Measurements from ENCODE around the gene FGF9. TPM values are rescaled to one million over a fixed set of nuclear protein-coding genes. Genes with fewer than 3 reads are reported as not detected.

Gene FGF9
- total RNA-seq, 2 experiments from 2014 or later = 0.11 to 0.45 TPM

- Mint-ChIP-seq H3K4me3 (peak overlapping the region; percentile 81), H3K9me3 (no peaks in the 10 kb centered on the region), H3K27ac (no peak overlapping the region), H3K36me3 (ENCODE audit: low read depth) (no peaks in the 10 kb centered on the region), H3K4me1 (ENCODE audit: low read depth) (peaks cover 38% of the 10 kb centered on the region), H3K27me3 (peaks cover 48% of the 10 kb centered on the region)
- no peak for TF ChIP-seq CTCF (IDR thresholded peaks at IDR 0.05)
- intact Hi-C loops (cut with micrococcal nuclease) = no loop called here
- DNase-seq = no peak
- ATAC-seq = no peak
- CTCF ChIA-PET = interaction anchor here (1.3 to 1.4 kb wide), 2 partner anchors 68 to 143 kb away, joined by 3 read pairs; partner anchors contain the start of gene MICU2
- POLR2A ChIA-PET = interaction anchor here (1.6 kb wide), 1 partner anchor 13 kb away, joined by 4 read pairs; no protein-coding TSS in a partner anchor
Measured at GRCh38 chr13:21671620-21672286, 880 bp downstream of the FGF9 start.

- no peak for DNase-seq
- Mint-ChIP-seq H3K27me3 (peaks cover 49% of the 10 kb centered on the region), H3K4me1 (ENCODE audit: low read depth) (peaks cover 38% of the 10 kb centered on the region), H3K36me3 (ENCODE audit: low read depth) (no peaks in the 10 kb centered on the region), H3K9me3 (no peaks in the 10 kb centered on the region), H3K4me3 (peak overlapping the region; percentile 81), H3K27ac (no peak overlapping the region)
- intact Hi-C loops (cut with micrococcal nuclease) = no loop called here
- POLR2A ChIA-PET = no interaction called here
- ATAC-seq = no peak
- no peak for TF ChIP-seq CTCF (IDR thresholded peaks at IDR 0.05)
- CTCF ChIA-PET = no interaction called here
Measured at GRCh38 chr13:21672287-21672680, 1.4 kb downstream of the FGF9 start.

- Mint-ChIP-seq H3K36me3 (ENCODE audit: low read depth) (no peaks in the 10 kb centered on the region), H3K27ac (no peak overlapping the region), H3K4me3 (peak overlapping the region; percentile 81), H3K27me3 (peaks cover 47% of the 10 kb centered on the region), H3K4me1 (ENCODE audit: low read depth) (peaks cover 38% of the 10 kb centered on the region), H3K9me3 (no peaks in the 10 kb centered on the region)
- ChIA-PET POLR2A (interaction anchor here (0.6 kb wide), 1 partner anchor 96 kb away, joined by 3 read pairs; no protein-coding TSS in a partner anchor), CTCF (interaction anchor here (2.2 kb wide), 1 partner anchor 35 kb away, joined by 7 read pairs; no protein-coding TSS in a partner anchor)
- no peak for TF ChIP-seq CTCF (IDR thresholded peaks at IDR 0.05)
- no peak for ATAC-seq
- intact Hi-C loops (cut with micrococcal nuclease) = no loop called here
- peak; percentile 28 for DNase-seq
Measured at GRCh38 chr13:21672796-21673538, 2.1 kb downstream of the FGF9 start.

- ChIA-PET POLR2A (no interaction called here), CTCF (interaction anchor here (0.8 to 2.2 kb wide), 2 partner anchors 34 to 36 kb away, joined by 3 to 7 read pairs; no protein-coding TSS in a partner anchor)
- intact Hi-C loops (cut with micrococcal nuclease) = no loop called here
- no peak for TF ChIP-seq CTCF (IDR thresholded peaks at IDR 0.05)
- DNase-seq = peak; percentile 51
- no peaks in the 10 kb centered on the region for H3K36me3 Mint-ChIP-seq (ENCODE audit: low read depth)
- no peak overlapping the region for H3K27ac Mint-ChIP-seq
- ATAC-seq = no peak
- no peaks in the 10 kb centered on the region for H3K9me3 Mint-ChIP-seq
- H3K27me3 Mint-ChIP-seq = peaks cover 43% of the 10 kb centered on the region
- peak overlapping the region; percentile 81 for H3K4me3 Mint-ChIP-seq
- peaks cover 36% of the 10 kb centered on the region for H3K4me1 Mint-ChIP-seq (ENCODE audit: low read depth)
Measured at GRCh38 chr13:21673539-21673788, 2.6 kb downstream of the FGF9 start.
